K562 (cell line): Measurements from ENCODE around the gene FOXF2. TPM values are rescaled to one million over a fixed set of nuclear protein-coding genes. Genes with fewer than 3 reads are reported as not detected.

Experiments
- ATAC-seq: fragments of 200-7000 bp; cut with Tn5 transposase; 3 replicates; pipeline ENCODE4 v1.9.1; 2020; ENCODE audit warnings: moderate library complexity
- BruUV-seq: library from RNA; stranded (reverse); fragments of 400-500 nt; replicated peaks from 2 replicates; lab custom pipeline; 2021; lab: Mats Ljungman, UMichigan
- CTCF ChIA-PET: fragments of 300-600 bp; formaldehyde crosslinking; extraction: SDS; loops from one replicate; lab custom pipeline; 2021; ENCODE audit warnings: low intra/inter-chr PET ratio; lab: Yijun Ruan, JAX
- POLR2A ChIA-PET: fragments of 300-600, 350-650 bp; sonication (Branson Sonifier 250); formaldehyde crosslinking; extraction: SDS; loops from one replicate; lab custom pipeline; 2021; ENCODE audit warnings: antibody characterized with exemption, inconsistent platforms; lab: Yijun Ruan, JAX
- DNase-seq, 4 experiments: peaks; one replicate each; pipeline versions ENCODE4 v3.0.0 to v3.0.0-alpha.2; 2011 to 2018; ENCODE audit warnings: low spot score in 3 of 4, mixed read lengths in 3 of 4; ENCODE audit errors: extremely low read depth in 1 of 4
- FAIRE-seq: peaks from 2 replicates; lab custom pipeline; 2011; peaks lifted over from hg19 to GRCh38; lab: Jason Lieb, UNC
- H2AFZ ChIP-seq: 2 replicates; pipeline ENCODE4 v1.6.0; 2011; ENCODE audit warnings: low read depth, low read length, control low read depth, inconsistent platforms
- H3K27ac ChIP-seq: fragments of 200-600 bp; 3 replicates; pipeline ENCODE4 v1.8.0; 2011; ENCODE audit warnings: low read depth, mild to moderate bottlenecking, control low read depth, inconsistent platforms, low read length, moderate library complexity, mixed read lengths; ENCODE audit errors: extremely low read depth
- H3K27me3 ChIP-seq, 2 experiments: fragments of 300-600 bp in 1 of 2; 2 replicates in 1 of 2; 3 replicates in 1 of 2; pipeline versions ENCODE4 v1.6.0 to v1.8.0; 2011; ENCODE audit warnings: inconsistent platforms in 2 of 2, low read length in 2 of 2, mild to moderate bottlenecking in 1 of 2, mixed read lengths in 1 of 2, moderate library complexity in 1 of 2; ENCODE audit not compliant: control insufficient read depth in 2 of 2, insufficient read depth in 2 of 2
- H3K36me3 ChIP-seq: fragments of 300-600 bp; 3 replicates; pipeline ENCODE4 v1.8.0; 2011; ENCODE audit warnings: mild to moderate bottlenecking, low read length, inconsistent platforms; ENCODE audit not compliant: control insufficient read depth, insufficient read depth
- H3K4me1 ChIP-seq, 2 experiments: fragments of 200-600 bp in 1 of 2; replicated peaks in 1 of 2; 2 replicates in 1 of 2; 3 replicates in 1 of 2; pipeline versions ENCODE4 v1.5.1 to v1.8.0; 2011; ENCODE audit warnings: inconsistent platforms in 2 of 2, low read length in 2 of 2, mild to moderate bottlenecking in 1 of 2, mixed read lengths in 1 of 2, moderate library complexity in 1 of 2; ENCODE audit not compliant: control insufficient read depth in 2 of 2, insufficient read depth in 2 of 2
- H3K4me2 ChIP-seq: 2 replicates; pipeline ENCODE4 v1.6.1; 2011; ENCODE audit warnings: low read length, control low read depth, inconsistent platforms, mixed read lengths; ENCODE audit not compliant: insufficient read depth
- H3K4me3 ChIP-seq: fragments of 200-600 bp; sonication (generic), shearing (Covaris generic); 2 replicates; pipeline ENCODE4 v1.5.1; 2016; ENCODE audit warnings: control low read depth, inconsistent platforms
- H3K79me2 ChIP-seq: fragments of 200-600 bp; 3 replicates; pipeline ENCODE4 v1.8.0; 2011; ENCODE audit warnings: low read length, inconsistent platforms; ENCODE audit not compliant: control insufficient read depth, insufficient read depth
- H3K9ac ChIP-seq, 2 experiments: 2 replicates each; pipeline versions ENCODE4 v1.6.0 to v1.6.1; 2011; ENCODE audit warnings: low read depth in 2 of 2, low read length in 2 of 2, control low read depth in 1 of 2, inconsistent platforms in 1 of 2, mild to moderate bottlenecking in 1 of 2, mixed read lengths in 1 of 2; ENCODE audit not compliant: insufficient read depth in 1 of 2
- H3K9me1 ChIP-seq: one replicate; pipeline ENCODE4 v1.6.0; 2011; ENCODE audit warnings: inconsistent platforms, mild to moderate bottlenecking, low read length, moderate library complexity; ENCODE audit not compliant: control insufficient read depth, insufficient read depth
- H3K9me3 ChIP-seq: replicated peaks from 2 replicates; pipeline ENCODE4 v1.5.1; 2011; ENCODE audit warnings: low read depth, low read length, inconsistent platforms; ENCODE audit not compliant: control insufficient read depth, insufficient read depth
- H4K20me1 ChIP-seq: replicated peaks from 2 replicates; pipeline ENCODE4 v1.6.1; 2011; ENCODE audit warnings: low read length, inconsistent platforms, mixed read lengths; ENCODE audit not compliant: control insufficient read depth, insufficient read depth
- ADNP ChIP-seq: fragments of 200-800 bp; sonication (Bioruptor generic); IDR thresholded peaks from 2 replicates; pipeline ENCODE4 v1.6.1; 2016; ENCODE audit warnings: missing genetic modification characterization, missing compliant biosample characterization
- ARID1B ChIP-seq: fragments of 450-650 bp; IDR thresholded peaks from 2 replicates; pipeline ENCODE4 v1.6.1; 2016; ENCODE audit warnings: antibody characterized with exemption, mild to moderate bottlenecking, inconsistent platforms
- DIDO1 ChIP-seq: fragments of 450-650 bp; IDR thresholded peaks from 2 replicates; pipeline ENCODE4 v1.6.1; 2016; ENCODE audit warnings: low read depth, missing biosample characterization, missing genetic modification characterization
- FOXA3 ChIP-seq, 2 experiments: fragments of 450-650 bp in 1 of 2; sonication (generic) in 1 of 2; formaldehyde crosslinking; IDR thresholded peaks in 1 of 2; conservative IDR thresholded peaks in 1 of 2; 2 replicates each; pipeline versions ENCODE4 v1.4.0 to v1.8.0; 2020 to 2022; ENCODE audit warnings: mild to moderate bottlenecking in 2 of 2, missing genetic modification reagents in 1 of 2
- GTF2A2 ChIP-seq: IDR thresholded peaks from 2 replicates; pipeline ENCODE4 v1.6.1; 2016; ENCODE audit warnings: mild to moderate bottlenecking, missing genetic modification characterization, missing compliant biosample characterization
- KLF1 ChIP-seq: fragments of 450-650 bp; IDR thresholded peaks from 2 replicates; pipeline ENCODE4 v1.6.1; 2016; ENCODE audit warnings: missing genetic modification characterization, missing compliant biosample characterization
- RAD21 ChIP-seq, 2 experiments: fragments of 250-450 bp in 1 of 2; fragments of 450-650 bp in 1 of 2; sonication (Bioruptor Pico) in 1 of 2; formaldehyde crosslinking in 1 of 2; IDR thresholded peaks in 1 of 2; conservative IDR thresholded peaks in 1 of 2; 2 replicates each; pipeline versions ENCODE4 v1.4.0 to v1.8.0; 2020 to 2022; ENCODE audit warnings: mild to moderate bottlenecking in 2 of 2, moderate library complexity in 1 of 2
- SMC3 ChIP-seq: conservative IDR thresholded peaks from 2 replicates; pipeline ENCODE4 v1.6.1; 2011; ENCODE audit warnings: low read depth, low read length, improper control_type of control experiment; ENCODE audit not compliant: insufficient read depth
- SREBF1 ChIP-seq: fragments of 150-350 bp; IDR thresholded peaks from 2 replicates; pipeline ENCODE4 v1.6.1; 2014; ENCODE audit warnings: antibody characterized with exemption, low read depth, low read length, borderline replicate concordance
- SUPT5H ChIP-seq: fragments of 450-650 bp; IDR thresholded peaks from 2 replicates; pipeline ENCODE4 v1.6.1; 2016
- TARDBP ChIP-seq: fragments of 450-650 bp; IDR thresholded peaks from 2 replicates; pipeline ENCODE4 v1.6.1; 2016
- TCF7L2 ChIP-seq: fragments of 150-350 bp; IDR thresholded peaks from 2 replicates; pipeline ENCODE4 v1.6.1; 2016; ENCODE audit warnings: low read depth, mild to moderate bottlenecking, low read length, moderate library complexity
- TEAD1 ChIP-seq, 2 experiments: fragments of 450-650 bp in 1 of 2; sonication (generic) in 1 of 2; formaldehyde crosslinking; IDR thresholded peaks; 2 replicates each; pipeline versions ENCODE4 v1.4.0 to v1.8.0; 2020 to 2022; ENCODE audit warnings: mild to moderate bottlenecking in 2 of 2, missing genetic modification reagents in 1 of 2
- TGIF2 ChIP-seq: sonication (generic); formaldehyde crosslinking; IDR thresholded peaks from 2 replicates; pipeline ENCODE4 v1.8.1; 2022; ENCODE audit warnings: mild to moderate bottlenecking, missing genetic modification reagents, moderate library complexity
- ZNF140 ChIP-seq: fragments of 250-450 bp; sonication (Bioruptor Pico); IDR thresholded peaks from 2 replicates; pipeline ENCODE4 v1.8.0; 2021; ENCODE audit warnings: moderate library complexity, mild to moderate bottlenecking, inconsistent platforms
- ZNF274 ChIP-seq: IDR thresholded peaks from 2 replicates; pipeline ENCODE4 v1.6.1; 2011; ENCODE audit warnings: low read depth, mild to moderate bottlenecking, low read length, moderate library complexity, borderline replicate concordance
- ZNF766 ChIP-seq: fragments of 200-800 bp; sonication (Bioruptor generic); conservative IDR thresholded peaks from 2 replicates; pipeline ENCODE4 v1.6.1; 2016; ENCODE audit warnings: missing genetic modification characterization, missing compliant biosample characterization
- WGBS: fragments of 100-300 bp; shearing (Covaris generic); methylation state at CpG from one replicate; pipeline ENCODE4 v1.1.6; 2016; ENCODE audit warnings: low coverage, mixed read lengths; ENCODE audit not compliant: insufficient coverage; ENCODE audit errors: missing lambda C conversion rate; 5-methylcytosine and 5-hydroxymethylcytosine counted together
- in situ Hi-C: fragments of 300-500 bp; cut with MboI; formaldehyde crosslinking; loops from 4 replicates; pipeline ENCODE4 v1.15.0; 2018; ENCODE audit warnings: inconsistent platforms, mixed read lengths
- intact Hi-C: fragments of 100-400 bp; cut with micrococcal nuclease; formaldehyde crosslinking; loops from 2 replicates; pipeline ENCODE4 v1.14.2; 2022
- polyA plus RNA-seq, 8 experiments: library from polyadenylated mRNA; depleted of rRNA in 4 of 8; stranded (reverse) in 5 of 8; unstranded in 3 of 8; fragments of >200 nt; fragmentation: Nextera tagmentation in 2 of 8; fragmentation: Illumina TruSeq in 1 of 8; extraction: Ambion mirVana in 2 of 8; extraction: Trizol in 1 of 8; gene quantifications; 2 replicates each; pipeline versions ENCODE4 v1.2.1 to v1.2.3, GENCODE V29; 2011 to 2014; ENCODE audit warnings: inconsistent platforms in 1 of 8, missing spikeins in 1 of 8
- total RNA-seq, 7 experiments: library from RNA; depleted of rRNA in 6 of 7; stranded (reverse); fragments of >200 nt in 6 of 7; fragmentation: Illumina TruSeq in 2 of 7; extraction: Trizol in 2 of 7; gene quantifications; 2 replicates each; pipeline versions ENCODE4 v1.2.1 to v1.2.3, GENCODE V29; 2011 to 2021; ENCODE audit warnings: low replicate concordance in 1 of 7
- TF ChIP-seq, protein P1 (sequence below): sonication (generic); IDR thresholded peaks from 2 replicates; pipeline ENCODE4 v1.6.1; 2016
- TF ChIP-seq, protein P2 (sequence below): IDR thresholded peaks from 2 replicates; pipeline ENCODE4 v1.6.1; 2011; ENCODE audit not compliant: insufficient read length; ENCODE audit errors: extremely low read depth
- TF ChIP-seq, protein P3 (sequence below): fragments of 250-450 bp; sonication (Bioruptor Pico); IDR thresholded peaks from 2 replicates; pipeline ENCODE4 v1.8.0; 2021; ENCODE audit warnings: borderline replicate concordance, mild to moderate bottlenecking, moderate library complexity; ENCODE audit not compliant: poor library complexity, severe bottlenecking

FOXF2 gene
- total and polyA plus RNA-seq, 9 of the 15 experiments (the other 6 are each of a cell fraction or from before 2014, with no cell fraction given), result not detected

DNA sequence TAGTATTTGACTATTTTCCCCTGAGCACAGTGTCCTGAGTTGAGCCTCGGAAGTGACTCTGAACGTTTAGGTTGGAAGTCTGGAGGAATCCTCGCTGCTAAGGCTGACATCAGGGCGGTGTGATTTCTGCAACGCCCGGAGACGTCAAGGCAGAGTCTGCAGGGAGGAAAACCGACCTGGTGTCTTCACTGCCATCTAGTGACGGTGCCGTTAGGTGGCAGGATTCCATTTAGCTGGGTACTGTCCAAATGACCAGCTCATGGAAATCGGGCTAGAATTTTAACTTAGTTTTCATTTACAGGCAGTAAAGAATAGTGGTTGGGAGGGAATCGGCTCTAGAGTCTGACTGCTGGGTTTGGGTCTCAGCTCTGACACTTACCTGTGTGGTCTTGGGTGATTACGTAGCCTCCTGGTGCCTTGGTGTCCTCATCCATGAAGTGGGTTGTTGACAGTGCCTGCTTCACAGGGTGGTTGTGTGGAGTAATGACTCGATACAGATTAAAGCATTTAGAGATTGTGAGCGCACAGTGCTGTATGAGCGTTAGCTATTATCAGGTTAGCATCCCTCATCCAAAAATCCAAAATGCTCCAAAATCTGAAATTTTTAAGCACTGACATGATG, 35.0 kb downstream of the FOXF2 start:
- H2AFZ ChIP-seq, result no peak overlapping the region
- peak; percentile 92 for FAIRE-seq
- POLR2A ChIA-PET, result interaction anchor here (0.6 kb wide), 1 partner anchor 66 kb away, joined by 3 read pairs; no protein-coding TSS in a partner anchor
- TF ChIP-seq ARID1B (no peak), GTF2A2 (no peak), SREBF1 (no peak), FOXA3 (CRISPR knock-in tag; conservative IDR thresholded peaks at IDR 0.05 in 1 of 2, IDR thresholded peaks at IDR 0.05 in 1 of 2) (no peak), ZNF140 (no peak), SUPT5H (no peak), ADNP (tag) (no peak), TARDBP (no peak), SMC3 (0 out of 2 replicates have a peak, but pooled peaks have one; percentile 16), KLF1 (no peak), ZNF766 (CRISPR knock-in tag) (no peak), DIDO1 (tag) (no peak), TEAD1 (CRISPR knock-in tag; IDR thresholded peaks at IDR 0.05) (no peak), TGIF2 (no peak), ZNF274 (no peak), RAD21 (CRISPR knock-in tag; conservative IDR thresholded peaks at IDR 0.05 in 1 of 2, IDR thresholded peaks at IDR 0.05 in 1 of 2) (peak in 1 of 2 experiments; percentile 31; a peak in 1 of 4 replicates), TCF7L2 (no peak)
- TF ChIP-seq, protein P1, sequence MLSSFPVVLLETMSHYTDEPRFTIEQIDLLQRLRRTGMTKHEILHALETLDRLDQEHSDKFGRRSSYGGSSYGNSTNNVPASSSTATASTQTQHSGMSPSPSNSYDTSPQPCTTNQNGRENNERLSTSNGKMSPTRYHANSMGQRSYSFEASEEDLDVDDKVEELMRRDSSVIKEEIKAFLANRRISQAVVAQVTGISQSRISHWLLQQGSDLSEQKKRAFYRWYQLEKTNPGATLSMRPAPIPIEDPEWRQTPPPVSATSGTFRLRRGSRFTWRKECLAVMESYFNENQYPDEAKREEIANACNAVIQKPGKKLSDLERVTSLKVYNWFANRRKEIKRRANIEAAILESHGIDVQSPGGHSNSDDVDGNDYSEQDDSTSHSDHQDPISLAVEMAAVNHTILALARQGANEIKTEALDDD, result no peak
- TF ChIP-seq, protein P2, sequence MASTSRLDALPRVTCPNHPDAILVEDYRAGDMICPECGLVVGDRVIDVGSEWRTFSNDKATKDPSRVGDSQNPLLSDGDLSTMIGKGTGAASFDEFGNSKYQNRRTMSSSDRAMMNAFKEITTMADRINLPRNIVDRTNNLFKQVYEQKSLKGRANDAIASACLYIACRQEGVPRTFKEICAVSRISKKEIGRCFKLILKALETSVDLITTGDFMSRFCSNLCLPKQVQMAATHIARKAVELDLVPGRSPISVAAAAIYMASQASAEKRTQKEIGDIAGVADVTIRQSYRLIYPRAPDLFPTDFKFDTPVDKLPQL, result no peak
- TF ChIP-seq, protein P3, sequence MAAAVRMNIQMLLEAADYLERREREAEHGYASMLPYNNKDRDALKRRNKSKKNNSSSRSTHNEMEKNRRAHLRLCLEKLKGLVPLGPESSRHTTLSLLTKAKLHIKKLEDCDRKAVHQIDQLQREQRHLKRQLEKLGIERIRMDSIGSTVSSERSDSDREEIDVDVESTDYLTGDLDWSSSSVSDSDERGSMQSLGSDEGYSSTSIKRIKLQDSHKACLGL (CRISPR knock-in tag), result no peak

More for the DNA sequence above, 35.0 kb downstream of the FOXF2 start:
- in situ Hi-C loops (loop anchor here (25.0 kb wide), 1 partner anchor 837 kb away; no protein-coding TSS in a partner anchor), intact Hi-C loops (no loop called here)
- CTCF ChIA-PET, result interaction anchor here (0.8 kb wide), 1 partner anchor 39 kb away, joined by 3 read pairs; no protein-coding TSS in a partner anchor
- no peak overlapping the region for H3K4me2 ChIP-seq
- H3K4me1 ChIP-seq, result no peaks in the 10 kb centered on the region; a peak in 1 of 5 replicates
- DNase-seq (peak in 2 of 4 experiments; percentile 51 to 57), ATAC-seq (peak; percentile 93)
- H3K27me3 ChIP-seq, result peaks cover 7 to 19% of the 10 kb centered on the region in 2 experiments; a peak in 3 of 5 replicates
- no peaks in the 10 kb centered on the region for H4K20me1 ChIP-seq
- H3K79me2 ChIP-seq, result no peaks in the 10 kb centered on the region
- no TSS peak for BruUV-seq
- H3K4me3 ChIP-seq, result no peak overlapping the region
- no peak overlapping the region for H3K9ac ChIP-seq
- no peak overlapping the region for H3K27ac ChIP-seq
- WGBS, result under 1% methylated on average over 16 of the region's 16 CpGs
- H3K9me1 ChIP-seq, result no peaks in the 10 kb centered on the region
- H3K36me3 ChIP-seq, result no peaks in the 10 kb centered on the region
- no peaks in the 10 kb centered on the region for H3K9me3 ChIP-seq
